Left cardiac atrium (tissue), 4 donors: ENCODE measurements around the gene PANK3. TPM values are rescaled to one million over a fixed set of nuclear protein-coding genes. Genes with fewer than 3 reads are reported as not detected.

Experiments used
- ATAC-seq, 2 donors: fragments of 200-7000 bp; cut with Tn5 transposase; one replicate each; pipeline ENCODE4 v1.9.1; 2020; ENCODE audit warnings: mild to moderate bottlenecking in 2 of 2, moderate library complexity in 2 of 2
- DNase-seq: peaks from one replicate; pipeline ENCODE4 v3.0.0-alpha.2; 2020
- intact Hi-C, 2 donors: fragments of 100-400 bp; cut with DNase I; formaldehyde crosslinking; loops; one replicate each; pipeline versions ENCODE4 v1.14.1 to v1.15.1; 2022 to 2023
- microRNA-seq, 2 donors: library from miRNA; unstranded; fragments of <30 nt; microRNA quantifications; one replicate each; pipeline ENCODE4 v1.2.0, GENCODE V29; 2020
- total RNA-seq, 2 donors: library from RNA; stranded (reverse); fragmentation: NEBNext Ultra II Directional; extraction: Animal tissue kit (Norgen Biotek cat#: 25700); gene quantifications; one replicate each; pipeline ENCODE4 v1.2.1, GENCODE V29; 2021
- donor health status: DM: no; HTN: yes; CAD: no.
- donor health status: DM: no; HTN: yes; CAD: no; lungs with severe emphysema.
- donor health status: DM: yes; HTN: yes; CAD: no.
- donor health status: Dilated cardiomyopathy.

The PANK3 gene
- total RNA-seq, 2 donors from 2014 or later: 29.9 to 49.2 TPM

- intact Hi-C loops: no loop called here
- DNase-seq (no peak), ATAC-seq (no peak)
Measured at GRCh38 chr5:168513861-168514428, 65.2 kb downstream of the PANK3 start.

GRCh38 chr5:168502563-168503237 is 76.5 kb downstream of the PANK3 start:
- ATAC-seq (no peak), DNase-seq (no peak)
- intact Hi-C loops: no loop called here

Small RNAs within 50 kb of the gene (microRNA-seq; reads per million reads assigned to microRNA genes)
- gene MIR103A1: 0 reads per million in 2 donors
- gene MIR103B1: 0 reads per million in 2 donors

Other genes with a start within 250 kb of the PANK3 start
- gene RARS1, start 92.9 kb downstream of the PANK3 start, total RNA-seq: 10 to 100 TPM; 48.8 to 53.0 TPM
- gene FBLL1, start 50.1 kb downstream of the PANK3 start, total RNA-seq: under 1 TPM; 0.21 TPM